Stimulated activated naive CD4-positive, alpha-beta T cell (primary cell): ENCODE results near the gene ABHD17C.

Experiments used
- DNase-seq, 6 experiments: peaks; one replicate each; lab custom pipeline; 2025; lab: John Stamatoyannopoulos, UW

Gene ABHD17C

DNA sequence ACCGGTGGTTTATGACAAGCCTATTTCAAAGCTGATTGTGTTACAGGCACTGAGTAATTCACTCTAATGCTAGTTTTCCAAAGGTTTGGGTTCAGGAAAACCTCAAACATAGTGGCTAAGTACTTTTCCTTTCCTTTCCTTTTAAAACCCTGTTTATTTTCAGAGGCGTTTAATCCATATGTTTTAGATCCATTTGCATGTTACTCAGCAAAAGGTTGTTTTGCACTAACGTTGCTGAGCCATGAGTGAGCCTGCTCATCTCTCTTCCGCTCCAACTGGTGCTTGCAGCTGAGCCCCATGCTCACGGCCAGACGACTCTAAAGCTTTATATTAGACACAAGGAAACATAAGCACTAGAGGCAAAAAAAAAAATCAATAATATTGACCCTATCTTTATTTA, 93.4 kb downstream of the ABHD17C start:
- no peak for DNase-seq

DNA sequence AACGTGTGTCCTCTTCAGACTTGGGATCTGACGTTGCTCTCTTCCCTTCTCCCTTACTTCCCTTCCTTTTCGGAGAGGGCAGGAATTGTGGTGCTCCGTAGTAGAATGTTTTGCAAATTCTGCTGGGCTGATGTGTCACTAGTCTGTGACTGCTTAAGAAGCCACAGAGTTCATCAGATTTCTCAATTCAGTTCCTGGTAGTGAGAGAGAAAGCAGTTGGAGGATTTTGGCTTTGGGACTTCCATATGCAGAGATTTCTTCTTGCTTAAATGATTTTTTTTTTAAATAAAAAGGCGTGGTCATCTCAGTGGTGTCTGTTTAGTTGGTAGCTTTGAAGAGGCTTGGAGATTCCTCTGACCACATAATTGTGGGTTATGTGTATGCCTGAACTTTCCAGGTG, 94.2 kb downstream of the ABHD17C start:
- no peak for DNase-seq

DNA sequence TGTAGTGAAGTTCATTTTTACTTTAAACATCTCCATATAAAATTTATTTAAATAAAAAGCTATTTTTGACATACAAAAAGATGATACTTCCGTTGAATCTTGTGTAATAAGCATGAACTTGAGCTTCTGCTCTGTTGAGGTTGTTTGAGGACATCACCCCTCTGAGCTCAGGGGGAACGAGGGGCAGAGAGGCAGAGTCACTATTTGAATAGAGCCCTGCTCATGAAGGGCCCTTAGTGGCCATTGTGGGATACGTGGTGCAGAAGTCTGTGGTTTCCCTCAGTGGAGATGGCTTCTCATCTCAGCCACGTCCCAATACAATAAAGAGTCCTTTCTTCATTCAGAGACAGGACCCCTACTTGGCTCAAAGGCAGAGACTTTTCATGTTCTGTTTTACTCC, 94.7 kb downstream of the ABHD17C start:
- DNase-seq = no peak

DNA sequence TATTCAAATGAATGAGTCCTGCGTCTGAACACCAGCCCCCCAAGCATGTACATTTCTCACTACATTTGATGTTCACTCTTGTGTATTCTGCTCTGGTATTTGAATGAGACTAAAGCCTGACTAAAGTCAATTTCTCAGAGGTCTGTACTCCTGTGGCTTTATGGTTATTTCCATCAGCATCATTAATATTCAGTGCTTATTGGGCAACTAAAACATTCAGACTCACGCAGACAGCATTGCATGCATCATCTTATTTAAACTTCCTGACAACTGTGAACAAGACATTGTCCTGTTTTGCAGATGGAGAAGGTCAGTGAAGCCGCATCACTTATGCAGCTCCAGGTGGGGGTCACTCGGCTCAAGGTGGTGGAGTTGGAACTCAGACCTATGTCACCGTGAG, 95.1 kb downstream of the ABHD17C start:
- DNase-seq = no peak

DNA sequence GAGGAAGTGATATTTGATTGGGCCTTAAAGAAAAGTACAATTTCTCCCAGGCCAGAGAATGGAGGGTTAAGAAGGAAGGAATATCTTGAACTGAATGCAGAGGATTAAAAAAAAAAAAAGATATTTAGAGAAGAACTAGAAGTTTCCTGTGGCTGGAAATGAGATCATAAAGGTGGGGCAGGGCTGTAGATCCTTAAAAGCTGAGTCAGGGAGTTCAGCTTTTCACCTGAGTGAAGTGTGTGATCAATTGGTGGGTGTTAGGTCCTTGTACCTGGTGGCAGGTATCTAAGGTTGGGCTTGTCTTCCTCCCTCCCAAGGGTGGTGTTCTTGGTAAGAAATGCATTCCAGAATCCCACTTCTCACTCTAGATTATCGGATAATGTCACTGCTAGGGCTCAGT, 95.9 kb downstream of the ABHD17C start:
- no peak for DNase-seq

DNA sequence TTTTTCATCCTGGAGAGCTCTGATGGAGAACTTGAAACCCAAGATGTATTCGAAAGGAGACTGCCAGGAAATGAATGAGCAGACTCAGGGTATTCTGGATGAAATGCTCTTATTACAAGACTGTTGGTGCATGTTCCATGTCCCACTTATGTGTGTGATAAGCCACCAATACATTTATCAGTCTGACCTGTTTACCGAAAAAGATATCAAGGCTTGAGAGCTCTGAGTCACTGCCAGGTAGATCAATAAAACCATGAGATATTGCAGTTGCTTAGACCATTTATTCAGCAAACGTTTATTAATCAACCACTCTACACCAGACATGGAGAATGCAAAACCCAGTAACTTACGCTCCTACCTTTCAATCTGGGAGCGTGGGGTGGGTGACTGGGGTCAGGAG, 101.3 kb downstream of the ABHD17C start:
- no peak for DNase-seq

DNA sequence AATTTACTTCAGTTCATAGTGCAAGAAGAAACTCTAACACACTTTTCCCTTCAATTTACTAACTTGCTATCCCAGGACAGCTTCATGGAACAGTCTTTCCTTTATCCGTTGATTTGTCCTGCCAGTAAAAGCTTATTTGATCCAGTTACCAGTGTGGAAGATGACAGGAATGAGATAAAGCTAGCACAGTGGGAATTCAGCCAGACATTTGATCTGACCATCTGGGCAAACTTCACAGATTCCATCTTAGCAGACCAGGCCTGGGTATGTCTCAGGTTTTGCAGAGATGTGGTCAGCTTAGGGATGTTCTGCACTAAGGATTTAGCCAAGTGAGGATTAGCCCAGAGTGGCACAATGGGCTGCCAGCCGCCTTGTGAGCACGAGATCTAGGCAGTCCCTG, 103.8 kb downstream of the ABHD17C start:
- DNase-seq = no peak

DNA sequence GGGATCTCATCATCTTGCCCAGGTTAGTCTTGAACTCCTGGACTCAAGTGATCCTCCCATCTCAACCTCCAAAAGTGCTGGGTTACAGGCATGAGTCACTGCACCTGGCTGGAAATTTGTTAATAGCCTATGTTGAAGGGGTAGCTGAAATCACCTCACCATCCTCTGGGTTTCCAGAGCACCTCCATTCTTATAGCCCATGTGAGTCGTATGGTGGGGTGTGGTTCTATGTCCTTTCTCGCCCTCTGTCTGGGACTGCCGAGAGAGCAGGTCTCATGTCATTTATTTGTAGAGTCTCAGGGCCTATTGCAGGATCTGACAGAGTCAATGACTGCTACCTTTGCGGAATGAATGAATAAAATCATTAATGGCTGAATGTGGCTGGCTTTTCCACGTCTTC, 105.0 kb downstream of the ABHD17C start:
- DNase-seq = no peak

DNA sequence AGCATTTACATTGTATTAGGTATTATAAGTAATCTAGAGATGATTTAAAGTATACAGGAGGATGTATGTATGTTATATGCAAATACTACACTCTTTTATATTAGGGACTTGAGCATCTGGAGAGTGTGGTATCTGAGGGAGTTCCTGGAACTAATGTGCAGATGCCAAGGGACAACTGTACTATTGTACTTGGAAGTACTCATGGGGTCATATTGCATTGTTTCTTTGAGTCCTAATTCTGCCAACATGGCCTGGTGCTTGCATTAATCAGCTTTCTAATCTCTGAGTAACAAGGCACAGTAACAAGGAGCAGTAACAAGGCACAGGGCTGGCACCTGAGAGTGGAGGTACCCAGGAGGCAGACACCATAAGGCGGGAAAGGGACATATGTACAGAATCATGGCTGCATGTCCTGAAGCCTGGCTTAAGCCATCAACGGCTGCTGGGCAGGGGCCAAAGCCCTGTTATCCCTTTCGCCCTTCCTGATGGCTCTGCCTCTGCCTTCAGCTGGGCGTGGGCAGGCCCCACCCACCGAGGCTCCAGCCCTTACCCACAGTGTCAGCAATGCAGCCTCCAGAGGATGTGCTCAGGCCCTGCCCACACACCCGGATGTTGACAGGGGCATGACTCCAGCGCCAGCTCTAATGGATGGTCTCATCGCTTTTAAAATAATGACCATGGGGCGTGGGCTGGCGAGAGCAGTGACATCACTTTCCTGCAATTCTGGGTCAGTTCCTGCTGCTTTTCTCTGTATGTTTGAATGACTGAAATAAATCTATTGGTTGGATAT, 107.0 kb downstream of the ABHD17C start:
- DNase-seq = no peak

DNA sequence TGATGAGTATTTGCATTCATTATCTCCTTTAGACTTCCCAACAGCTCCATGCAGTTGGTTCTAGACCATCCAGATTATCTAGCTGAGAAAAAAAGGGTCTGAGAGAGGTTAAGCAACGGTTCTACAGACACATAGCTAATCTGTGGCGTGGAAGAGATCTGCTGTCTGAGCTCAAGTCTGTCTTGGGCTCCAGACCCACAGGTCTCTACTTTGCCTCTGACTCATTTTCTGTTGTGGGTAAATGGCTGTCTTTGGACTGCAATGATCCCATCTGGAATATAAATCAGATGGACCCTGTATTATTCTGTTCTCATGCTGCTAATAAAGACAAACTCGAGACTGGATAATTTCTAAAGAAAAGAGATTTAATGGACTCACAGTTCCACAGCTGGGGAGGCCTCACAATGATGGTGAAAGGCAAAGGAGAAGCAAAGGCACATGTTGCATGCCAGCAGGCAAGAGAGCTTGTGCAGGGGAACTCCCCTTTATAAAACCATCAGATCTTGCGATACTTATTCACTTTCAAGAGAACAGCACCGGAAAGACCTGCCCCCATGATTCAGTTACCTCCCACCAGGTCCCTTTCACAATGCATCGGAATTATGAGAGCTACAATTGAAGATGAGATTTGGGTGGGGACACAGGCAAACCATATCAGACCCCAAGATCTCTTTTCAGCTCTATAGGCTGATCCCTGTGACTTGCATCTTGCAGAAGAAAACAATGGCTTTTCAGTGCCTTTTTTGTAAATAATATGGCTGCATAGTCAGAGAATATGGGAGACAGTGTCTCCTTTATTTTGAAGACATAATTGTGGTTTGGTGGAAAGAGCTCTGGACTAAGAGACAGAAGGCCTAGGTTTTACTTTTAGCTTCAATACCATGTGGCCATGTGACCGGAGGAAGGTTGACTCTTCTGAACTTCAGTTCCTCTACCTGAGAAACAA, 108.7 kb downstream of the ABHD17C start:
- DNase-seq = peak in 1 of 6 experiments; percentile 13

DNA sequence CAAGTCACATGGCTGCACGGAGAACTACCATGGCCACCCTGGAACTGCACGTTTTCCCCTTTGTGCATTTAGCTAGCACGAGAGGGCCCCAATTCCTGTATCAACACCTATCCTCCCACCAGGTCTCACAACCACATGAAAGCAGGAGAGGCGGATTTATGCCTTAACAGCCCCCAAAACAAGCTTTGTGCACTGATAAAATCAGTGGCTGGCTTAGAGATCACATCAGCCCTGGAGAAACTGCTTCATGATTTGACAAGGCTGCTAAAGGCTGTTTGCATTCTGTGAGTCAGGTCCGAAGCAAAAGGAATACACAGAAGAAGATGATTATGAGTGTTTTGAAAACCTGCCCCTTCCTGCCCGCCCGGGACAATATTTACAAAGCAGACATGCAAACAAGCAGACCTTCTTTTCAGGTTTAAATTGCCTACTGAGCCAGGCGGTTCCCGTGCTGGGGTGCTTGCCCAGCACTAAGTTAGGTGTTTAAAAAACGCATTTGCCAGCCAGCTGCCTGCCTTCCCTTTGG, 109.9 kb downstream of the ABHD17C start:
- no peak for DNase-seq
